ENCODE measurements around the gene ANKRD23.

- TF ChIP-seq CTCF (IDR thresholded peaks at IDR 0.05) (no peak), POLR2A (IDR thresholded peaks at IDR 0.05) (no peak)
These were observed 6.2 kb downstream of the ANKRD23 start for GRCh38 chr2:96837575-96837974.

Measured in heart left ventricle (tissue), 13 donors.